K562 (cell line): ENCODE measurements around the gene GGACT. TPM values are rescaled to one million over a fixed set of nuclear protein-coding genes. Genes with fewer than 3 reads are reported as not detected.

ENCODE experiments used
- ATAC-seq: fragments of 200-7000 bp; cut with Tn5 transposase; 3 replicates; pipeline ENCODE4 v1.9.1; 2020; ENCODE audit warnings: moderate library complexity
- BruUV-seq: library from RNA; stranded (reverse); fragments of 400-500 nt; replicated peaks from 2 replicates; lab custom pipeline; 2021; lab: Mats Ljungman, UMichigan
- CTCF ChIA-PET: fragments of 300-600 bp; formaldehyde crosslinking; extraction: SDS; loops from one replicate; lab custom pipeline; 2021; ENCODE audit warnings: low intra/inter-chr PET ratio; lab: Yijun Ruan, JAX
- POLR2A ChIA-PET: fragments of 300-600, 350-650 bp; sonication (Branson Sonifier 250); formaldehyde crosslinking; extraction: SDS; loops from one replicate; lab custom pipeline; 2021; ENCODE audit warnings: antibody characterized with exemption, inconsistent platforms; lab: Yijun Ruan, JAX
- DNase-seq, 4 experiments: peaks; one replicate each; pipeline versions ENCODE4 v3.0.0 to v3.0.0-alpha.2; 2011 to 2018; ENCODE audit warnings: low spot score in 3 of 4, mixed read lengths in 3 of 4; ENCODE audit errors: extremely low read depth in 1 of 4
- FAIRE-seq: peaks from 2 replicates; lab custom pipeline; 2011; peaks lifted over from hg19 to GRCh38; lab: Jason Lieb, UNC
- H2AFZ ChIP-seq: 2 replicates; pipeline ENCODE4 v1.6.0; 2011; ENCODE audit warnings: low read depth, low read length, control low read depth, inconsistent platforms
- H3K27ac ChIP-seq: fragments of 200-600 bp; 3 replicates; pipeline ENCODE4 v1.8.0; 2011; ENCODE audit warnings: low read depth, mild to moderate bottlenecking, control low read depth, inconsistent platforms, low read length, moderate library complexity, mixed read lengths; ENCODE audit errors: extremely low read depth
- H3K27me3 ChIP-seq, 2 experiments: fragments of 300-600 bp in 1 of 2; 2 replicates in 1 of 2; 3 replicates in 1 of 2; pipeline versions ENCODE4 v1.6.0 to v1.8.0; 2011; ENCODE audit warnings: inconsistent platforms in 2 of 2, low read length in 2 of 2, mild to moderate bottlenecking in 1 of 2, mixed read lengths in 1 of 2, moderate library complexity in 1 of 2; ENCODE audit not compliant: control insufficient read depth in 2 of 2, insufficient read depth in 2 of 2
- H3K36me3 ChIP-seq: fragments of 300-600 bp; 3 replicates; pipeline ENCODE4 v1.8.0; 2011; ENCODE audit warnings: mild to moderate bottlenecking, low read length, inconsistent platforms; ENCODE audit not compliant: control insufficient read depth, insufficient read depth
- H3K4me1 ChIP-seq, 2 experiments: fragments of 200-600 bp in 1 of 2; replicated peaks in 1 of 2; 2 replicates in 1 of 2; 3 replicates in 1 of 2; pipeline versions ENCODE4 v1.5.1 to v1.8.0; 2011; ENCODE audit warnings: inconsistent platforms in 2 of 2, low read length in 2 of 2, mild to moderate bottlenecking in 1 of 2, mixed read lengths in 1 of 2, moderate library complexity in 1 of 2; ENCODE audit not compliant: control insufficient read depth in 2 of 2, insufficient read depth in 2 of 2
- H3K4me2 ChIP-seq: 2 replicates; pipeline ENCODE4 v1.6.1; 2011; ENCODE audit warnings: low read length, control low read depth, inconsistent platforms, mixed read lengths; ENCODE audit not compliant: insufficient read depth
- H3K4me3 ChIP-seq: fragments of 200-600 bp; sonication (generic), shearing (Covaris generic); 2 replicates; pipeline ENCODE4 v1.5.1; 2016; ENCODE audit warnings: control low read depth, inconsistent platforms
- H3K79me2 ChIP-seq: fragments of 200-600 bp; 3 replicates; pipeline ENCODE4 v1.8.0; 2011; ENCODE audit warnings: low read length, inconsistent platforms; ENCODE audit not compliant: control insufficient read depth, insufficient read depth
- H3K9ac ChIP-seq, 2 experiments: 2 replicates each; pipeline versions ENCODE4 v1.6.0 to v1.6.1; 2011; ENCODE audit warnings: low read depth in 2 of 2, low read length in 2 of 2, control low read depth in 1 of 2, inconsistent platforms in 1 of 2, mild to moderate bottlenecking in 1 of 2, mixed read lengths in 1 of 2; ENCODE audit not compliant: insufficient read depth in 1 of 2
- H3K9me1 ChIP-seq: one replicate; pipeline ENCODE4 v1.6.0; 2011; ENCODE audit warnings: inconsistent platforms, mild to moderate bottlenecking, low read length, moderate library complexity; ENCODE audit not compliant: control insufficient read depth, insufficient read depth
- H3K9me3 ChIP-seq: replicated peaks from 2 replicates; pipeline ENCODE4 v1.5.1; 2011; ENCODE audit warnings: low read depth, low read length, inconsistent platforms; ENCODE audit not compliant: control insufficient read depth, insufficient read depth
- H4K20me1 ChIP-seq: replicated peaks from 2 replicates; pipeline ENCODE4 v1.6.1; 2011; ENCODE audit warnings: low read length, inconsistent platforms, mixed read lengths; ENCODE audit not compliant: control insufficient read depth, insufficient read depth
- CBX3 ChIP-seq, 2 experiments: IDR thresholded peaks; 1 replicate in 1 of 2; 2 replicates in 1 of 2; pipeline ENCODE4 v1.6.1; 2012; ENCODE audit warnings: inconsistent platforms in 2 of 2, low read length in 2 of 2, borderline replicate concordance in 1 of 2, control low read depth in 1 of 2
- EHMT2 ChIP-seq: fragments of 450-650 bp; IDR thresholded peaks from 2 replicates; pipeline ENCODE4 v1.6.1; 2018; ENCODE audit warnings: antibody characterized with exemption
- GABPA ChIP-seq: fragments of 200-800 bp; sonication (Bioruptor generic); conservative IDR thresholded peaks from 2 replicates; pipeline ENCODE4 v1.6.1; 2016; ENCODE audit warnings: low read depth, missing genetic modification characterization, missing compliant biosample characterization
- HIVEP1 ChIP-seq: fragments of 250-450 bp; sonication (Bioruptor Pico); IDR thresholded peaks from 2 replicates; pipeline ENCODE4 v1.4.0; 2020; ENCODE audit warnings: mild to moderate bottlenecking
- JUND ChIP-seq, 2 experiments: IDR thresholded peaks; 2 replicates in 1 of 2; 3 replicates in 1 of 2; pipeline ENCODE4 v1.6.1; 2011; ENCODE audit warnings: borderline replicate concordance in 2 of 2, low read depth in 2 of 2, low read length in 2 of 2, improper control_type of control experiment in 1 of 2, missing biosample characterization in 1 of 2, missing genetic modification characterization in 1 of 2, missing genetic modification reagents in 1 of 2
- MTA3 ChIP-seq: fragments of 450-650 bp; formaldehyde crosslinking; IDR thresholded peaks from 2 replicates; pipeline ENCODE4 v1.6.1; 2017; ENCODE audit warnings: mild to moderate bottlenecking, borderline replicate concordance
- SFPQ ChIP-seq: fragments of 200-400 bp; formaldehyde crosslinking; IDR thresholded peaks from 2 replicates; pipeline ENCODE4 v1.6.1; 2017; ENCODE audit warnings: mild to moderate bottlenecking, low read depth, low read length, moderate library complexity
- SMAD4 ChIP-seq: fragments of 250-450 bp; sonication (Bioruptor Pico); conservative IDR thresholded peaks from 2 replicates; pipeline ENCODE4 v1.8.0; 2021; ENCODE audit warnings: inconsistent platforms, mild to moderate bottlenecking, moderate library complexity
- TAF1 ChIP-seq: IDR thresholded peaks from 2 replicates; pipeline ENCODE4 v1.6.1; 2011; ENCODE audit warnings: mild to moderate bottlenecking, low read length, moderate library complexity; ENCODE audit not compliant: insufficient read depth, control insufficient read depth, severe bottlenecking; ENCODE audit errors: extremely low read depth
- ZNF184 ChIP-seq: sonication (generic); formaldehyde crosslinking; IDR thresholded peaks from 2 replicates; pipeline ENCODE4 v1.5.0; 2020; ENCODE audit warnings: missing genetic modification reagents
- ZNF592 ChIP-seq: fragments of 450-650 bp; IDR thresholded peaks from 2 replicates; pipeline ENCODE4 v1.6.1; 2017; ENCODE audit warnings: antibody characterized with exemption, mild to moderate bottlenecking
- WGBS: fragments of 100-300 bp; shearing (Covaris generic); methylation state at CpG from one replicate; pipeline ENCODE4 v1.1.6; 2016; ENCODE audit warnings: low coverage, mixed read lengths; ENCODE audit not compliant: insufficient coverage; ENCODE audit errors: missing lambda C conversion rate; 5-methylcytosine and 5-hydroxymethylcytosine counted together
- in situ Hi-C: fragments of 300-500 bp; cut with MboI; formaldehyde crosslinking; loops from 4 replicates; pipeline ENCODE4 v1.15.0; 2018; ENCODE audit warnings: inconsistent platforms, mixed read lengths
- intact Hi-C: fragments of 100-400 bp; cut with micrococcal nuclease; formaldehyde crosslinking; loops from 2 replicates; pipeline ENCODE4 v1.14.2; 2022
- polyA plus RNA-seq, 8 experiments: library from polyadenylated mRNA; depleted of rRNA in 4 of 8; stranded (reverse) in 5 of 8; unstranded in 3 of 8; fragments of >200 nt; fragmentation: Nextera tagmentation in 2 of 8; fragmentation: Illumina TruSeq in 1 of 8; extraction: Ambion mirVana in 2 of 8; extraction: Trizol in 1 of 8; gene quantifications; 2 replicates each; pipeline versions ENCODE4 v1.2.1 to v1.2.3, GENCODE V29; 2011 to 2014; ENCODE audit warnings: inconsistent platforms in 1 of 8, missing spikeins in 1 of 8
- total RNA-seq, 7 experiments: library from RNA; depleted of rRNA in 6 of 7; stranded (reverse); fragments of >200 nt in 6 of 7; fragmentation: Illumina TruSeq in 2 of 7; extraction: Trizol in 2 of 7; gene quantifications; 2 replicates each; pipeline versions ENCODE4 v1.2.1 to v1.2.3, GENCODE V29; 2011 to 2021; ENCODE audit warnings: low replicate concordance in 1 of 7

The GGACT gene
- total and polyA plus RNA-seq, 9 of the 15 experiments (the other 6 are each of a cell fraction or from before 2014, with no cell fraction given) = 0.20 to 3.2 (median 1.7) TPM

GRCh38 chr13:100610391-100611347, 22.1 kb upstream of the GGACT start (continued):
- TF ChIP-seq SFPQ = no peak
- TF ChIP-seq TAF1 = no peak
- no peak for TF ChIP-seq HIVEP1 (CRISPR knock-in tag)

GRCh38 chr13:100608906-100609305, 20.3 kb upstream of the GGACT start:
- Histone ChIP-seq H3K9me1 (no peaks in the 10 kb centered on the region), H3K9ac (peak overlapping the region in 1 of 2 experiments; percentile 26; a peak in 1 of 4 replicates), H3K27me3 (no peaks in the 10 kb centered on the region), H3K27ac (peak overlapping the region; percentile 52), H3K4me1 (peaks cover 12 to 46% of the 10 kb centered on the region in 2 experiments; a peak in 4 of 5 replicates), H2AFZ (peak overlapping the region; percentile 60), H4K20me1 (no peaks in the 10 kb centered on the region), H3K36me3 (no peaks in the 10 kb centered on the region), H3K9me3 (no peaks in the 10 kb centered on the region), H3K4me2 (peak overlapping the region; percentile 26; the same call in 1 of the 2 replicates), H3K4me3 (no peak overlapping the region), H3K79me2 (no peaks in the 10 kb centered on the region)
- no TSS peak for BruUV-seq
- peak; percentile 96 for FAIRE-seq
- POLR2A ChIA-PET = interaction anchor here (1.0 kb wide), 1 partner anchor 22 kb away, joined by 3 read pairs; no protein-coding TSS in a partner anchor
- ATAC-seq = peak; percentile 95
- 20% methylated on average over 6 of the region's 6 CpGs for WGBS
- peak; percentile 61 to 81 (median 71) for DNase-seq
- intact Hi-C loops (no loop called here), in situ Hi-C loops (loop anchor here (25.0 kb wide), 1 partner anchor 2003 kb away; no protein-coding TSS in a partner anchor)
- CTCF ChIA-PET = no interaction called here
- TF ChIP-seq EHMT2 (peak; percentile 51; the same call in 1 of the 2 replicates), ZNF184 (no peak), SMAD4 (CRISPR knock-in tag) (0 out of 2 replicates have a peak, but pooled peaks have one; percentile 35), CBX3 (IDR thresholded peaks at IDR 0.05; ENCODE audit: borderline replicate concordance in 1 of 2, low read length in 2 of 2) (peak in 1 of 2 experiments; percentile 62; a peak in 1 of 3 replicates), JUND (IDR thresholded peaks at IDR 0.05; ENCODE audit: borderline replicate concordance, low read depth, low read length) (peak; percentile 90), JUND (tag; IDR thresholded peaks at IDR 0.05; ENCODE audit: borderline replicate concordance, low read depth, low read length) (peak; percentile 81; the same call in 2 of the 3 replicates), ZNF592 (peak; percentile 35; the same call in 1 of the 2 replicates), GABPA (peak; percentile 30; the same call in 1 of the 2 replicates), MTA3 (0 out of 2 replicates have a peak, but pooled peaks have one; percentile 32)
